Measurements from ENCODE around the gene PRDX5.

Gene PRDX5

GRCh38 chr11:64290352-64291261 lies 27.3 kb upstream of the PRDX5 start:
- DNase-seq, result no peak

- no peak for DNase-seq
These were observed 26.6 kb upstream of the PRDX5 start, which contains the start of gene KCNK4 for GRCh38 chr11:64291262-64291751. Gene KCNK4 (plus strand): TSS chr11:64291302. CDS start chr11:64293019, 1,717 bp downstream.

GRCh38 chr11:64291752-64292459 lies 26.0 kb upstream of the PRDX5 start:
- no peak for DNase-seq

GRCh38 chr11:64292460-64293254 lies 25.3 kb upstream of the PRDX5 start:
- DNase-seq, result no peak

GRCh38 chr11:64294774-64295173 lies 23.1 kb upstream of the PRDX5 start:
- DNase-seq, result no peak

- no peak for DNase-seq
These were observed 22.2 kb upstream of the PRDX5 start for GRCh38 chr11:64295760-64296159.

- no peak for DNase-seq
These were observed 21.7 kb upstream of the PRDX5 start for GRCh38 chr11:64296236-64296635.

- no peak for DNase-seq
These were observed 20.9 kb upstream of the PRDX5 start for GRCh38 chr11:64296830-64297698.

GRCh38 chr11:64297699-64298358 lies 20.1 kb upstream of the PRDX5 start:
- DNase-seq, result no peak

GRCh38 chr11:64298966-64299846 lies 18.7 kb upstream of the PRDX5 start:
- no peak for DNase-seq

- DNase-seq, result no peak
These were observed 17.9 kb upstream of the PRDX5 start, which contains the start of gene CATSPERZ for GRCh38 chr11:64299847-64300648. Gene CATSPERZ (plus strand): TSS chr11:64300358. CDS start chr11:64300411, 53 bp downstream.

GRCh38 chr11:64303109-64304031 lies 14.6 kb upstream of the PRDX5 start:
- DNase-seq, result no peak

GRCh38 chr11:64304032-64304315 lies 13.9 kb upstream of the PRDX5 start:
- DNase-seq, result no peak

- DNase-seq, result peak; percentile 86
These were observed 13.4 kb upstream of the PRDX5 start for GRCh38 chr11:64304316-64305072.

GRCh38 chr11:64305075-64305690 lies 12.7 kb upstream of the PRDX5 start, which contains the start of gene ESRRA:
Gene ESRRA (plus strand): TSS chr11:64305524. CDS start chr11:64307180, 1,656 bp downstream.
- peak; percentile 96 to 97 for DNase-seq

- DNase-seq, result peak; percentile 65 to 75
These were observed 12.0 kb upstream of the PRDX5 start for GRCh38 chr11:64305691-64306562.

Measured in bone marrow (tissue), 2 donors.